Measurements from ENCODE around the gene NPS. TPM values are rescaled to one million over a fixed set of nuclear protein-coding genes. Genes with fewer than 3 reads are reported as not detected.

The NPS gene
- total RNA-seq, 1 donor from 2014 or later = not detected

DNA sequence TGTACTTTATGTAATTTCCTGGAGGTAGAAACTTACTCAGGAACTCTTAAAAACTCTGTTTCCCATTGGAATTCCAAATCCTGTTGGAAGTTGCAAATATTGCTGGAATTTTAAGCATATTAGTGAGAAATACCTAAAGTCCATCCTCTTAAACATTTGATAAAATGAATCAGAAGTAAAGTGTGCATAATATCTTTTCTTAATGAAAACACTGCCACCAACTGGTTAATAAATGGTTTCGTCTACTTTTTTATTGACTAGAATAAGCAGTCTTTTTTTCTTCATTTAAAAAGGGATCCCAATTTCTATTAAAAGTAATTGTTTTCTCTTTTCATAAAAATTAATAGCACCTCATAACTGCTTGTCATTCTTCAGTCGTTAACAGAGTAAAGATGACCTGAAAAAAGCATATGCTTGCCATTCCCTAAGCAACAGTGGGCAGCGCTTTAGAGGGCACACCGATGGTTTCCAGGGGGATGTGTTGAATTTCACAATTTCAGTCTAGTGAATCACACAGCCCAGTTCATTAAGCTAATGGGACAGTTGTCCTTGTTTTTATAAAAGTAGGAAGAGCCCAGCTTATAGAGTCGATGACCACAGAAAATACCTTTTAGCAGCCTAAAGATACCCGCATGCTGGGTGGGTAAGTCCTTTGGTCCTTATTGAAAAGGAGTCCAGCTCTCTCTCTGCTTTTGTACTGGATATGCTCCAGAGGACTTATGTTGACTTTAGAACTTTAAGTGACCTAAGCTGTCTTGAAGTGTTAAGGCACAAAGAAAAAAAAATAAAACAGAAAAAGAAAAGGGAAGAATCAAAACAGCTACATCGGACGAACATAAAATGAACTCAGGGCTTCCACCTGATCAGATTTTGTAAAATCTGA is 28.5 kb downstream of the NPS start:
- H3K4me1 Mint-ChIP-seq = no peaks in the 10 kb centered on the region
- peaks cover 12% of the 10 kb centered on the region for H3K9me3 Mint-ChIP-seq
- peaks cover 62% of the 10 kb centered on the region for H3K27me3 Mint-ChIP-seq (ENCODE audit: low read depth)
- no peaks in the 10 kb centered on the region for H3K36me3 Mint-ChIP-seq
- H3K27ac Mint-ChIP-seq = no peak overlapping the region
- H3K4me3 Mint-ChIP-seq = no peak overlapping the region
- TF ChIP-seq, protein P1, sequence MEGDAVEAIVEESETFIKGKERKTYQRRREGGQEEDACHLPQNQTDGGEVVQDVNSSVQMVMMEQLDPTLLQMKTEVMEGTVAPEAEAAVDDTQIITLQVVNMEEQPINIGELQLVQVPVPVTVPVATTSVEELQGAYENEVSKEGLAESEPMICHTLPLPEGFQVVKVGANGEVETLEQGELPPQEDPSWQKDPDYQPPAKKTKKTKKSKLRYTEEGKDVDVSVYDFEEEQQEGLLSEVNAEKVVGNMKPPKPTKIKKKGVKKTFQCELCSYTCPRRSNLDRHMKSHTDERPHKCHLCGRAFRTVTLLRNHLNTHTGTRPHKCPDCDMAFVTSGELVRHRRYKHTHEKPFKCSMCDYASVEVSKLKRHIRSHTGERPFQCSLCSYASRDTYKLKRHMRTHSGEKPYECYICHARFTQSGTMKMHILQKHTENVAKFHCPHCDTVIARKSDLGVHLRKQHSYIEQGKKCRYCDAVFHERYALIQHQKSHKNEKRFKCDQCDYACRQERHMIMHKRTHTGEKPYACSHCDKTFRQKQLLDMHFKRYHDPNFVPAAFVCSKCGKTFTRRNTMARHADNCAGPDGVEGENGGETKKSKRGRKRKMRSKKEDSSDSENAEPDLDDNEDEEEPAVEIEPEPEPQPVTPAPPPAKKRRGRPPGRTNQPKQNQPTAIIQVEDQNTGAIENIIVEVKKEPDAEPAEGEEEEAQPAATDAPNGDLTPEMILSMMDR (IDR thresholded peaks at IDR 0.05; ENCODE audit: unreplicated experiment) = peak; percentile 11
- DNase-seq (ENCODE audit: low spot score in 2 of 2, unreplicated experiment in 2 of 2) = no peak

DNA sequence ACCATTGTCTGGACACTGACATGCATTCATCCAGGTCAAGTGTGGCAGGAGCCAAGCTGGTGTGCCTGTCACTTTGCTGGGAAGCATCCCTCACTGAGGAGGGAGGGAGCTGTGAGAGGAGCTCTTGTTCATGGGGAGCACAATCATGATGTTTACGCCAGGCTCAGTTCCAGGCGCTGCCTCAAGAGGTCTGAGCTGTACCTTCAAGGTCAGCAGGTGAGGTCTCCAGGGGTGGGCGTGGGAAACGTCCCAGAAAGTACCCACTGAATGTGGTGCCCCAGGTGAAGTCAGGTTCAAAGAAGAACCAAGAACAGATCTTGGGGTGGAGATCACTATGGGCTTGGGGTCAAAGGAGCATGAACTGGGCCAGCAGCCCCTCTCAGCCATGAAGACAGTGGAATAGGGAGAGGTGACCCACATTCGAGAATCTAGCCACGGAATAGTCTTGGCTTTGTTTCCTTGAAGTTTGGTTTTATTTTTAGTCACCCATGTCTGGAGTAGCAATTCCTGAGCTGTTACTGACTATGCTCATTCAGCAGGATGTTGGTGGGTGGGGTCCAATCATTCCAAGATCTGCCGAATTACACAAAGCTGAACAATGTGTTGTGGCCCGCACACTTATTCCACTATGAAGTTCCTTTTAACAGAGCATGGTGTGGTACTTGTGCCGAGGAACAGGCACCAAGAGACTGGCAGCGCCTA is 29.3 kb downstream of the NPS start:
- Mint-ChIP-seq H3K36me3 (no peaks in the 10 kb centered on the region), H3K9me3 (peaks cover 4% of the 10 kb centered on the region), H3K4me3 (no peak overlapping the region), H3K27ac (no peak overlapping the region), H3K27me3 (ENCODE audit: low read depth) (peaks cover 64% of the 10 kb centered on the region), H3K4me1 (no peaks in the 10 kb centered on the region)
- DNase-seq (ENCODE audit: low spot score in 2 of 2, unreplicated experiment in 2 of 2) = no peak
- TF ChIP-seq, protein P1 (IDR thresholded peaks at IDR 0.05; ENCODE audit: unreplicated experiment) = no peak

DNA sequence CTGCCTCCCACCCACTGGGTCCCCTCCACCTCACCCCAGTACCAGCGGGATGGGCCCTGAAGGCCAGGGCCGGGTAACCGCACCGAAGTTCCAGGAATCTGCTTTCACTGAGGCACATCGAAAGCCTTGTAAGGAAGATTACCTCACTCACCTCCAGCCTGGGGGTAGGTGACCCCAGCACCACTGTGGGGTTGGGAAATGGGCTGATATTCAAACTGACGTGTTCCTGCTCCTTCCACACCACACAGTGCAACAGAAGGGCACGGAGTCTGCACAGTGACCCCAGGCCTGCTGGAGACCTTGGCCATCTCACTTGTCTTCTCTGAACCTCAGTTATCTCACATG is 29.8 kb downstream of the NPS start:
- H3K27me3 Mint-ChIP-seq (ENCODE audit: low read depth) = peaks cover 66% of the 10 kb centered on the region
- no peak overlapping the region for H3K27ac Mint-ChIP-seq
- no peak for DNase-seq (ENCODE audit: low spot score in 2 of 2, unreplicated experiment in 2 of 2)
- no peaks in the 10 kb centered on the region for H3K9me3 Mint-ChIP-seq
- no peak overlapping the region for H3K4me3 Mint-ChIP-seq
- H3K4me1 Mint-ChIP-seq = no peaks in the 10 kb centered on the region
- TF ChIP-seq, protein P1 (IDR thresholded peaks at IDR 0.05; ENCODE audit: unreplicated experiment) = no peak
- H3K36me3 Mint-ChIP-seq = no peaks in the 10 kb centered on the region

DNA sequence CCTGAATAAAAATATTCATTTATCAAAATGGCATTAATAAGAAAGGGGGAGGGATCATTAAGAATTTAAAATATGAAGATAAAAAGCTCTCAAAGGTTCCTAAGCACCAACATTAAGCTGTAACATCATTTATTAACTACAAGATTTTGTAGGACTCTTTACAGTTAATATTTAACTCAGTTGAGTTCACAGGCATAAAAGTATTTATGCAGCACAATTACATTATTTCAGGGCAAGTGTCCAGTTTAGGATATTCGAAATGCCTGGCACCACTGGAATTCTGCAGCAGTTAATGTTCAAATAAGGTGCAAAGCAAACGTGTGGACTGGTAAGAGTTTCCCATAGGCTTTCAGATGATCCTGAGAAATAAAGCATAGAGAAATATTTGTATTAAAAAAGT is 30.5 kb downstream of the NPS start:
- no peaks in the 10 kb centered on the region for H3K36me3 Mint-ChIP-seq

DNA sequence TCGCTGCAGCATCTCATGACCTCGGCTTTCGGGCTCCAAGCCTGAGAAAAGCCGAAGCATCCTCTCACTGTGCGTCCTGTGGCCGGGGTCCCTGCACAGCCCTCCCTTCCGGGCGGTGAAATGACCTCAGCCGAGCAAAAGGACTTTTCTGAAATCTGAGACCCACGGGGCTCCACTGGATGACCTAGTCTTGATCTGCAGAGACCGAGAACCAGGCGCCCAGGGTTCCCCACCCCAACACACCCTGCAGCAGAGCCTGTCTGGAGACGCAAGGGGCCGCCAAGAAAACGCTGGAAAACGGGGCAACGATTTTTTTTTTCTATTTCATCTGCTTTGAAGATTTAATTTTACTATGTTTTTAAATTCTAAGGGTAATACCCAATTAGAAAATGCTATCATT is 31.7 kb downstream of the NPS start:
- Mint-ChIP-seq H3K36me3 (no peaks in the 10 kb centered on the region), H3K27me3 (ENCODE audit: low read depth) (peaks cover 59% of the 10 kb centered on the region), H3K9me3 (peaks cover under 1% of the 10 kb centered on the region), H3K4me1 (no peaks in the 10 kb centered on the region), H3K27ac (no peak overlapping the region), H3K4me3 (no peak overlapping the region)
- TF ChIP-seq, protein P1 (IDR thresholded peaks at IDR 0.05; ENCODE audit: unreplicated experiment) = no peak
- no peak for DNase-seq (ENCODE audit: low spot score in 2 of 2, unreplicated experiment in 2 of 2)

More for the DNA sequence above, 30.5 kb downstream of the NPS start:
- H3K9me3 Mint-ChIP-seq = no peaks in the 10 kb centered on the region
- DNase-seq (ENCODE audit: low spot score in 2 of 2, unreplicated experiment in 2 of 2) = no peak
- no peak overlapping the region for H3K4me3 Mint-ChIP-seq
- no peak overlapping the region for H3K27ac Mint-ChIP-seq
- H3K4me1 Mint-ChIP-seq = no peaks in the 10 kb centered on the region
- H3K27me3 Mint-ChIP-seq (ENCODE audit: low read depth) = peaks cover 63% of the 10 kb centered on the region
- TF ChIP-seq, protein P1 (IDR thresholded peaks at IDR 0.05; ENCODE audit: unreplicated experiment) = no peak
